Retinal pigment epithelial cell (primary cell): ENCODE measurements around the gene MOGAT2.

Experiments used
- DNase-seq: peaks from one replicate; pipeline ENCODE4 v3.0.0-alpha.2; 2010; ENCODE audit warnings: low read depth
- H3K4me3 ChIP-seq: 2 replicates; pipeline ENCODE4 v1.5.1; 2011; ENCODE audit warnings: mild to moderate bottlenecking, low read length, control low read depth, moderate library complexity
- TF ChIP-seq, protein P1 (sequence below): conservative IDR thresholded peaks from 2 replicates; pipeline ENCODE4 v1.5.1; 2011; ENCODE audit warnings: low read depth, low read length, control low read depth, inconsistent platforms

MOGAT2 gene

DNA sequence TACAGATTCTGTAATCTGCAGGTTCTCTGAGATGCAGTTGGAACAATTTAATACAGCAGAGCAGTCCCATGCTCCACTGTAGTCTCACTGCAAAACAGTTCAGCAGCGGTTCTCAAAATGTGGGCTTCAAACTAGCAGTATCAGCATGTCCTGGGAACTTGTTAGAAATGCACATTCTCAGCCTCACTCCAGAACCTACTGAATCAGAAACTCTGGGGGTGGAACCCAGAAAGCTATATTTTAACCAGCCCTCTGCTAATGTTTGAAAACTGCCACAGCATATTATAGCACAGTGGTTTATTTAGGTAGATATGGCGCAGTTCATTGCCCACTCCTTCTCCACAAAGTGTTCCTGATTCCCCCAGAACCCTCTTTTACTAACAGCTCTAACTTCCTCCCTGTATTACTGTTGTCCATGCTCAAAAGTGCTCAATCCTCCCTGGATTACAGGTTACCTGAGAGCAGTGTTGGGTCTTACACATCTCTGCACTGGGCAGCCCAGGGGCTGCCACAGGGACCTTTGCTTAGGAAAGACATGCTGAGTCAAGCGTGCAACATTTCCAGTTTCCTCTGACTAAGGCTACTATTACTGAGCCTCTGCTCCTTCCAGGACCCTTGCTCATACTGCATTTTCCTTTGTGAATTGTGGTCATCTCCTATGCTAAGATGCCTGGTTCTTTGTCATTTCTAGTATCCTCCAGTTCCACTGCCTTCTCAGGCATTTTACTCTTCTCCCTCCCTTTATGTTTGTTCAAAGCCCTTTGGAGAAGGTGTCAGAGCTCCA is 43.3 kb downstream of the MOGAT2 start:
- TF ChIP-seq, protein P1, sequence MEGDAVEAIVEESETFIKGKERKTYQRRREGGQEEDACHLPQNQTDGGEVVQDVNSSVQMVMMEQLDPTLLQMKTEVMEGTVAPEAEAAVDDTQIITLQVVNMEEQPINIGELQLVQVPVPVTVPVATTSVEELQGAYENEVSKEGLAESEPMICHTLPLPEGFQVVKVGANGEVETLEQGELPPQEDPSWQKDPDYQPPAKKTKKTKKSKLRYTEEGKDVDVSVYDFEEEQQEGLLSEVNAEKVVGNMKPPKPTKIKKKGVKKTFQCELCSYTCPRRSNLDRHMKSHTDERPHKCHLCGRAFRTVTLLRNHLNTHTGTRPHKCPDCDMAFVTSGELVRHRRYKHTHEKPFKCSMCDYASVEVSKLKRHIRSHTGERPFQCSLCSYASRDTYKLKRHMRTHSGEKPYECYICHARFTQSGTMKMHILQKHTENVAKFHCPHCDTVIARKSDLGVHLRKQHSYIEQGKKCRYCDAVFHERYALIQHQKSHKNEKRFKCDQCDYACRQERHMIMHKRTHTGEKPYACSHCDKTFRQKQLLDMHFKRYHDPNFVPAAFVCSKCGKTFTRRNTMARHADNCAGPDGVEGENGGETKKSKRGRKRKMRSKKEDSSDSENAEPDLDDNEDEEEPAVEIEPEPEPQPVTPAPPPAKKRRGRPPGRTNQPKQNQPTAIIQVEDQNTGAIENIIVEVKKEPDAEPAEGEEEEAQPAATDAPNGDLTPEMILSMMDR, result no peak
- H3K4me3 ChIP-seq, result no peak overlapping the region
- DNase-seq, result no peak

DNA sequence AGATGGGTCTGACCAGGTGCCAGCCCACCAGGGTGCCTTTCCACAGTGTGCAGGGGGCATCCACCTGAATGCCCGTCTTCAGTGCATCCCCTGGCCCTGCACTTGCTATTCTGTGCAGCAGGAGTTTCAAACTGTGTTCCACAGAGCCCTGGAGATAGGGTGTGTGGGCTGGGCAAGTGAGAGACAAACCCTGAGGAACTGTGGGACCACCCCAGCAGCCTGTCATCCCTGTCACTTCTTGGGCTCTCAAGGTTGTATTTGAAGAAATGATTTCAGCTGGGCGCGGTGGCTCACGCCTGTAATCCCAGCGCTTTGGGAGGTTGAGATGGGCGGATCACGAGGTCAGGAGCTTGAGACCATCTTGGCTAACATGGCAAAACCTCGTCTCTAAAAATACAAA is 44.5 kb downstream of the MOGAT2 start:
- H3K4me3 ChIP-seq, result no peak overlapping the region
- TF ChIP-seq, protein P1, result no peak
- DNase-seq, result no peak

GRCh38 chr11:75762885-75763284 is 45.2 kb downstream of the MOGAT2 start:
- no peak overlapping the region for H3K4me3 ChIP-seq
- TF ChIP-seq, protein P1, result no peak
- no peak for DNase-seq

GRCh38 chr11:75763846-75764245 is 46.2 kb downstream of the MOGAT2 start:
- no peak for DNase-seq
- H3K4me3 ChIP-seq, result no peak overlapping the region
- TF ChIP-seq, protein P1, result no peak

DNA sequence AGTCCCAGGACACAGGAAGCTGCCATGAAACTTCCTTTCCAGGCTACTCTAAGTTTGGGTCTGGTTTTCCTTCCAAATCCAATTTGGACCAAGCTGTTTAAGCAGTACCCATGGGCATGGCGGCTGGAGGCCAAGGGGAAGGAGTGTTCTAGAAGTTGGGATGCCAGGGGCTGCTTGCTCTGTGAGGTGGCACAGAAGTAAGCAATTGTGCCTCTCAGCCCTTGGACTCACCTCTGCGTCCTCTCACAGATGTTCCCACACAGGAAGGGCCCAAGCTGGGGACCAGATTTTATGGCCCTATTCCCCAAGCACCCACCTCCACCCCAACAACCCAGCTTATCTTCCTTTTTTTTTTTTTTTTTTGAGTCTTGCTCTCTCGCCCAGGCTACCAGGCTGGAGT is 47.5 kb downstream of the MOGAT2 start:
- TF ChIP-seq, protein P1, result no peak
- no peak for DNase-seq
- H3K4me3 ChIP-seq, result no peak overlapping the region

GRCh38 chr11:75766443-75767227 is 49.0 kb downstream of the MOGAT2 start:
- H3K4me3 ChIP-seq, result no peak overlapping the region
- TF ChIP-seq, protein P1, result no peak
- DNase-seq, result no peak

GRCh38 chr11:75767228-75767572 is 49.6 kb downstream of the MOGAT2 start:
- TF ChIP-seq, protein P1, result no peak
- no peak for DNase-seq
- H3K4me3 ChIP-seq, result no peak overlapping the region
